ENCODE data around the gene MITF.

MITF gene

GRCh38 chr3:70006089-70006488 is 266.8 kb downstream of the MITF start:
- no peak overlapping the region for H3K4me3 ChIP-seq (replicated peaks; ENCODE audit: low read depth, low read length)
- no peak for DNase-seq (ENCODE audit: extremely low read depth, low read depth)
- no peak for TF ChIP-seq CTCF (IDR thresholded peaks at IDR 0.05; ENCODE audit: low read depth, low read length, missing control alignments)

GRCh38 chr3:70010346-70010745 is 271.1 kb downstream of the MITF start:
- DNase-seq (ENCODE audit: extremely low read depth, low read depth): no peak

GRCh38 chr3:70011582-70011981 is 272.3 kb downstream of the MITF start:
- H3K4me3 ChIP-seq (replicated peaks; ENCODE audit: low read depth, low read length): no peak overlapping the region
- TF ChIP-seq CTCF (IDR thresholded peaks at IDR 0.05; ENCODE audit: low read depth, low read length, missing control alignments): no peak
- DNase-seq (ENCODE audit: extremely low read depth, low read depth): no peak

More at GRCh38 chr3:70010346-70010745, 271.1 kb downstream of the MITF start:
- TF ChIP-seq CTCF (IDR thresholded peaks at IDR 0.05; ENCODE audit: low read depth, low read length, missing control alignments): no peak
- H3K4me3 ChIP-seq (replicated peaks; ENCODE audit: low read depth, low read length): no peak overlapping the region
